Endothelial cell of umbilical vein (primary cell): ENCODE results near the gene FOXM1. TPM values are rescaled to one million over a fixed set of nuclear protein-coding genes. Genes with fewer than 3 reads are reported as not detected.

Experiments
- BruUV-seq: library from RNA; stranded (reverse); fragments of 400-500 nt; replicated peaks from 2 replicates; lab custom pipeline; 2021; lab: Mats Ljungman, UMichigan
- CTCF ChIA-PET: fragments of 300-600, 350-600 bp; sonication (Branson Sonifier 250); formaldehyde crosslinking; loops from one replicate; lab custom pipeline; 2021; ENCODE audit warnings: antibody characterized with exemption, inconsistent platforms; lab: Charles Lee
- POLR2A ChIA-PET: fragments of 300-600, 350-600 bp; sonication (Branson Sonifier 250); formaldehyde crosslinking; loops from one replicate; lab custom pipeline; 2021; ENCODE audit warnings: antibody characterized with exemption, inconsistent platforms; lab: Charles Lee
- DNase-seq: peaks from one replicate; pipeline ENCODE4 v3.0.0-alpha.2; 2011; ENCODE audit warnings: low read depth, low spot score
- FAIRE-seq: peaks from 2 replicates; lab custom pipeline; 2011; peaks lifted over from hg19 to GRCh38; lab: Jason Lieb, UNC
- H2AFZ ChIP-seq: 2 replicates; pipeline ENCODE4 v1.6.0; 2012; ENCODE audit warnings: low read depth, low read length, control low read depth, inconsistent platforms
- H3K27ac ChIP-seq: 2 replicates; pipeline ENCODE4 v1.5.1; 2011; ENCODE audit warnings: low read depth, mild to moderate bottlenecking, control low read depth, low read length, moderate library complexity; ENCODE audit not compliant: insufficient read depth
- H3K27me3 ChIP-seq, 2 experiments: 2 replicates each; pipeline versions ENCODE4 v1.6.0 to v1.6.1; 2011; ENCODE audit warnings: low read length in 2 of 2, mixed read lengths in 1 of 2; ENCODE audit not compliant: control insufficient read depth in 2 of 2, insufficient read depth in 2 of 2
- H3K36me3 ChIP-seq, 2 experiments: 2 replicates in 1 of 2; 3 replicates in 1 of 2; pipeline ENCODE4 v1.5.1; 2011; ENCODE audit warnings: low read length in 2 of 2, mild to moderate bottlenecking in 1 of 2, moderate library complexity in 1 of 2; ENCODE audit not compliant: control insufficient read depth in 2 of 2, insufficient read depth in 2 of 2; ENCODE audit errors: extremely low read depth in 1 of 2
- H3K4me1 ChIP-seq: 3 replicates; pipeline ENCODE4 v1.5.1; 2011; ENCODE audit warnings: mild to moderate bottlenecking, low read length; ENCODE audit not compliant: control insufficient read depth, insufficient read depth; ENCODE audit errors: extremely low read depth
- H3K4me2 ChIP-seq: 2 replicates; pipeline ENCODE4 v1.6.1; 2011; ENCODE audit warnings: low read length, control low read depth, mixed read lengths; ENCODE audit not compliant: insufficient read depth
- H3K4me3 ChIP-seq, 3 experiments: fragments of 200-600 bp in 1 of 3; sonication (generic), shearing (Covaris generic) in 1 of 3; replicated peaks in 1 of 3; 2 replicates each; pipeline ENCODE4 v1.5.1; 2011 to 2016; ENCODE audit warnings: control low read depth in 3 of 3, low read length in 3 of 3, mild to moderate bottlenecking in 2 of 3, inconsistent platforms in 1 of 3, low read depth in 1 of 3, moderate library complexity in 1 of 3; ENCODE audit not compliant: insufficient read depth in 1 of 3
- H3K79me2 ChIP-seq: 2 replicates; pipeline ENCODE4 v1.6.0; 2012; ENCODE audit warnings: low read length, inconsistent platforms; ENCODE audit not compliant: control insufficient read depth, insufficient read depth
- H3K9ac ChIP-seq: replicated peaks from 2 replicates; pipeline ENCODE3; 2011; ENCODE audit warnings: low read length, control low read depth; ENCODE audit not compliant: insufficient read depth; ENCODE audit errors: extremely low read depth
- H3K9me1 ChIP-seq: replicated peaks from 3 replicates; pipeline ENCODE4 v1.6.0; 2011; ENCODE audit warnings: mild to moderate bottlenecking, low read length; ENCODE audit not compliant: control insufficient read depth, insufficient read depth; ENCODE audit errors: extremely low read depth
- H3K9me3 ChIP-seq: replicated peaks from 2 replicates; pipeline ENCODE4 v1.5.1; 2012; ENCODE audit warnings: low read length, inconsistent platforms; ENCODE audit not compliant: control insufficient read depth, insufficient read depth
- H4K20me1 ChIP-seq: replicated peaks from 2 replicates; pipeline ENCODE3; 2011; ENCODE audit warnings: mild to moderate bottlenecking, low read length; ENCODE audit not compliant: control insufficient read depth, insufficient read depth; ENCODE audit errors: extremely low read depth
- CTCF ChIP-seq, 2 donors: IDR thresholded peaks; 1 replicate in 1 of 2; 2 replicates in 1 of 2; pipeline ENCODE4 v1.5.1; 2011; ENCODE audit warnings: low read length in 2 of 2, mild to moderate bottlenecking in 2 of 2, moderate library complexity in 2 of 2, control low read depth in 1 of 2, inconsistent platforms in 1 of 2, low read depth in 1 of 2; ENCODE audit not compliant: insufficient read depth in 1 of 2; ENCODE audit errors: extremely low read depth in 1 of 2
- EZH2 ChIP-seq: IDR thresholded peaks from 2 replicates; pipeline ENCODE4 v1.6.1; 2012; ENCODE audit warnings: borderline replicate concordance, low read depth, mild to moderate bottlenecking, moderate library complexity, low read length, inconsistent platforms; ENCODE audit not compliant: severe bottlenecking
- FOS ChIP-seq: IDR thresholded peaks from 2 replicates; pipeline ENCODE4 v1.6.1; 2011; ENCODE audit warnings: mild to moderate bottlenecking, low read length, moderate library complexity, borderline replicate concordance; ENCODE audit not compliant: insufficient read depth
- GATA2 ChIP-seq: IDR thresholded peaks from 2 replicates; pipeline ENCODE4 v1.7.0; 2011; ENCODE audit warnings: low read depth, mild to moderate bottlenecking, moderate library complexity, mixed read lengths, low read length; ENCODE audit not compliant: insufficient read length, insufficient read depth
- JUN ChIP-seq: IDR thresholded peaks from 2 replicates; pipeline ENCODE4 v1.6.1; 2011; ENCODE audit warnings: borderline replicate concordance, low read depth; ENCODE audit not compliant: insufficient read length, insufficient read depth
- MAX ChIP-seq: IDR thresholded peaks from 2 replicates; pipeline ENCODE4 v1.6.1; 2011; ENCODE audit not compliant: insufficient read depth, insufficient read length
- MYC ChIP-seq: IDR thresholded peaks from one replicate; pipeline ENCODE4 v1.6.1; 2011; ENCODE audit warnings: mild to moderate bottlenecking, low read depth, low read length
- POLR2A ChIP-seq: IDR thresholded peaks from 2 replicates; pipeline ENCODE4 v1.6.1; 2012; ENCODE audit warnings: low read depth, mild to moderate bottlenecking, control low read depth, low read length
- POLR2AphosphoS5 ChIP-seq: IDR thresholded peaks from 2 replicates; pipeline ENCODE4 v1.6.1; 2012; ENCODE audit warnings: low read depth, mild to moderate bottlenecking, control low read depth, low read length, moderate library complexity; ENCODE audit not compliant: insufficient read depth
- dilution Hi-C: fragments of 300-500 bp; cut with MboI; formaldehyde crosslinking; loops from one replicate; pipeline ENCODE4 v1.15.0; 2019; ENCODE audit warnings: low sequenced_read_pairs; ENCODE audit not compliant: extremely low pct_ligation_motif_present
- intact Hi-C: fragments of 100-400 bp; cut with micrococcal nuclease; formaldehyde crosslinking; loops from one replicate; pipeline ENCODE4 v1.10.0; 2022
- polyA plus RNA-seq, 4 experiments: library from polyadenylated mRNA; depleted of rRNA in 3 of 4; stranded (reverse) in 3 of 4; unstranded in 1 of 4; fragments of >200 nt; gene quantifications; 2 replicates each; pipeline versions ENCODE4 v1.2.1 to v1.2.3, GENCODE V29; 2011 to 2012; ENCODE audit warnings: missing spikeins in 1 of 4
- total RNA-seq: library from RNA; stranded (reverse); gene quantifications from 2 replicates; pipeline ENCODE4 v1.2.3, GENCODE V29; 2021

FOXM1 gene
- total and polyA plus RNA-seq, 2 donors (not counting 3 experiments of a cell fraction or from before 2014, with no cell fraction given): 43.5 to 136 TPM

- Histone ChIP-seq H4K20me1 (no peaks in the 10 kb centered on the region), H3K4me1 (peaks cover 1% of the 10 kb centered on the region), H3K27me3 (no peaks in the 10 kb centered on the region), H3K4me3 (no peak overlapping the region), H3K36me3 (peaks cover 2 to 8% of the 10 kb centered on the region in 2 experiments), H3K9me1 (no peaks in the 10 kb centered on the region), H3K27ac (no peak overlapping the region), H3K4me2 (no peak overlapping the region), H2AFZ (no peak overlapping the region), H3K9me3 (no peaks in the 10 kb centered on the region), H3K9ac (no peak overlapping the region), H3K79me2 (no peaks in the 10 kb centered on the region)
- TF ChIP-seq MYC (no peak), POLR2AphosphoS5 (no peak), JUN (no peak), CTCF (IDR thresholded peaks at IDR 0.05; ENCODE audit: extremely low read depth in 1 of 2, insufficient read depth in 1 of 2, low read depth in 1 of 2, low read length in 2 of 2) (no peak), GATA2 (no peak), FOS (no peak), POLR2A (no peak), MAX (no peak), EZH2 (no peak)
- intact Hi-C loops: no loop called here
- CTCF ChIA-PET: interaction anchor here (0.9 to 3.2 kb wide), 15 partner anchors 10 to 187 kb away, joined by 3 to 38 read pairs (median 9); partner anchors contain the start of genes FOXM1, NRIP2 and RHNO1
- no TSS peak for BruUV-seq
- DNase-seq: no peak
- no peak for FAIRE-seq
- dilution Hi-C loops: no loop called here
- POLR2A ChIA-PET: no interaction called here
Measured at GRCh38 chr12:2854669-2855453, 22.1 kb downstream of the FOXM1 start.
